ENCODE measurements around the gene VASP.
"Not testable (repeated sequence)": the region's sequence is repeated elsewhere in the genome, so short reads cannot be mapped to it uniquely, and the experiment has no call there.

Gene VASP

DNA sequence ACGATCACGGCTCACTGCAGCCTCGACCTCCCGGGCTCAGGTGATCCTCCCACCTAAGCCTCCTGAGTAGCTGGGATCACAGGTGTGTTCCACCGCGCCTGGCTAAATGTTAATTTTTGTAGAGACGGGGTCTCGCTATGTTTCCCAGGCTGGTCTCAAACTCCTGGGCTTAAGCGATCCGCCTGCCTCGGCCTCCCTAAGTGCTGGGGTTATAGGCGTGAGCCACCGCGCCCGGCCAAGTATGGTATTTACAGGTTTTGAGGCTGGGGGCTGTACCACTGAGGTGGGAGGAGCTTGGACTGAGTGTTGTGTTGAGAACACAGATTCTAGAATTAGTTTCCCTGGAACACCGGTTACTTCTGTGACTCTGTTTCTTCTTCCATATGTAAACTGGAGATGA is 9.5 kb upstream of the VASP start:
- no peak for DNase-seq (ENCODE audit: low read depth)

DNA sequence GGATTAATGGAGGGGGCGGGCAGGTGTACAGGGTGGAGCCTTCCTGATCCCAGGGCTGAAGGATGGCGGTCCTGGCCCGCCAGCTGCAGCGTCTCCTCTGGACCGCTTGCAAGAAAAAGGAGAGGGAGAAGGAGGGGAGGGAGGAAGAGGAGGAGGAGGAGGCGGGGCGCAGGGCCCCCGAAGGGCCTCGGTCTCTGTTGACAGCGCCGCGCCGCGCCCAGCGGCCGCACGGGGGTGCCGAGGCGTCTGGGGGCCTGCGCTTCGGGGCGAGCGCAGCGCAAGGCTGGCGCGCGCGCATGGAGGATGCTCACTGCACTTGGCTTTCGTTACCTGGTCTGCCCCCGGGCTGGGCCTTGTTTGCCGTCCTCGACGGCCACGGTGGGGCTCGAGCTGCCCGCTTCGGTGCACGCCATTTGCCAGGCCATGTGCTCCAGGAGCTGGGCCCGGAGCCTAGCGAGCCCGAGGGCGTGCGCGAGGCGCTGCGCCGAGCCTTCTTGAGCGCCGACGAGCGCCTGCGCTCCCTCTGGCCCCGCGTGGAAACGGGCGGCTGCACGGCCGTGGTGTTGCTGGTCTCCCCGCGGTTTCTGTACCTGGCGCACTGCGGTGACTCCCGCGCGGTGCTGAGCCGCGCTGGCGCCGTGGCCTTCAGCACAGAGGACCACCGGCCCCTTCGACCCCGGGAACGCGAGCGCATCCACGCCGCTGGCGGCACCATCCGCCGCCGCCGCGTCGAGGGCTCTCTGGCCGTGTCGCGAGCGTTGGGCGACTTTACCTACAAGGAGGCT is 8.7 kb upstream of the VASP start, which contains the start of gene PPM1N:
Gene PPM1N, plus strand, starts transcription at position 33 of the 785 bp plus-strand sequence. Its CDS starts 30 bp downstream, at position 63.
- peak; percentile 53 for DNase-seq (ENCODE audit: low read depth)

DNA sequence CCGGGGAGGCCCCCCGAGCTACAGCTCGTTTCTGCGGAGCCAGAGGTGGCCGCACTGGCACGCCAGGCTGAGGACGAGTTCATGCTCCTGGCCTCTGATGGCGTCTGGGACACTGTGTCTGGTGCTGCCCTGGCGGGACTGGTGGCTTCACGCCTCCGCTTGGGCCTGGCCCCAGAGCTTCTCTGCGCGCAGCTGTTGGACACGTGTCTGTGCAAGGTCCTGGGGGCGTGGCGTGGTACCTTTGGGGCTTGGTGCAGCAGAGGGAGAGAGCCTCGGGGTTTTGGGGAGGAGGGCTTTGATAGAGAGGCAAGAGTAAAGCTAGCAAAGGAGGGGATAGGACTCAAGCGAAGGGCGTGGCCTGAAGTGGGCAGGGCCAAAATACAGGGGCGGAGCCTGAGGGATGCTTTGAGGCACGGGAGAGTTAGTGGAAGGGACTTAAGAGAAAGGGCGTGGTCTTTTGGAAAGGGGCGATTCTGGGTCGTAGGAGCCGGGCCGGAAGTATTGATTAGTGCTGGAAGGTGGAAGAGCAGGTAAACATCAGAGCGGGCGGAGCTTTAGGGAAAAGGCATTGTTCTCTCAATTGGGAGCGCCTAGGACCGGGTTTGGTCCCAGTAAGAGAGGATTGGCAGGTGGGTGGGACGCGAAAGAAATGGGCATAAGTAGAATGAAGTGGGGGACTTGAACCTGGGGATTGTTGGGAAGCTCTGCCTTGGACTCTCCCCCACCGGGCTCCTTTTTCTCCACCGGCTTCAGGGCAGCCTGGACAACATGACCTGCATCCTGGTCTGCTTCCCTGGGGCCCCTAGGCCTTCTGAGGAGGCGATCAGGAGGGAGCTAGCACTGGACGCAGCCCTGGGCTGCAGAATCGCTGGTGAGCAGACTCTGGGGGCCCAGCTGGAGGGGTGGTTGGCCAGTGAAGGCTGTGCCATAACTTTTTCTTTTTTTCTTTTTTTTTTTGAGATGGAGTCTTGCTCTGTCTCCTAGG is 7.8 kb upstream of the VASP start:
- DNase-seq (ENCODE audit: low read depth) = no peak

DNA sequence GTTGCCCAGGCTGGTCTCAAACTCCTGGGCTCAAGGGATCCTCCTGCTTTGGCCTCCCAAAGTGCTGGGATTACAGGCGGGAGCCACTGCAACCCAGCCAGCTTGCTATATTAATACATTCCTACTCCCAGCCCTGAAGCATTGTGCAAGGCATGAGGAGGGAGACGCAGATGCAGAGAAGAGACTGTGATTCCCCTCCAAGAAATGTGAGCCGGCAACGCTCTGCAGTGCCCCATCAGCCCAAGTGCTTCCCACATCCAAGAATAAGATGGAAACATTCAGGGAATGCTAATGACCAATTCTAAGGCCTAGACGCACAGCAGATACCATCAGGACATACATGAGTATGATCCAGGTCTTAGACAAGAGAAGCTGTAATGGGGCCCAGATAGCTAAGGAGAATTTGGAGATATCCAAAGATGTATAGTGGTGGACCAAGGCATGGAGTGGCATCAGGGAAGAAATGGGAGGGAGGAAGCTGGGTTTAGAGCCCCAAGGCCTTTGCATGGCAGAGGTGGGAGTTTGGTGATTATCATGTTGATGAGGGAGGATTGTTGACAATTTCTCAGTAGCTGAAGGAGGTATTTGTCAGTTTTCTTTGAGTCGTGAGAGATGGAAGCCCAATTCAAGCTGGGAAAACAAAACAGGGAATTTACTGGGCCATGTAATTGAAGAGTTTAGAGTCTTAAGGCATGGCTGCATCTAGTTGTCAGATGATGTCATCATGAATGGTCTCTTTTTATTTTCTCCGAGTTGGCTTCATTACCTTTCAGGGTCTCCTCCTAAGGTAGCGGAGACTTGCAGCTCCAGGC is 6.2 kb upstream of the VASP start:
- DNase-seq (ENCODE audit: low read depth) = no peak

DNA sequence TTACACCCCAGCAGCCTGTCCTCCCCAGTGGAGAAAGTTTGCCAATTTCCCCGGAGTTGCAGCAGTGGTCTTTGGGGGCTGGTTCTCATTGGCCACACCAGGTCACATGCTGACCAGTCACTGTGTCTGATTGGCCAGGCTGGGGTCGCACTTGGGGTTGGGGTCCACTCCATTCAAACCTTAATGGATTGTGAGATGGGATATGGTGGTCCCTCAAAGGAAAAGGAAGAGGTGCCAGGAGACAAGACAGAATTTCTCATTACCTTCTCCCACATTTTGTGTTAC is 5.6 kb upstream of the VASP start:
- no peak for DNase-seq (ENCODE audit: low read depth)

DNA sequence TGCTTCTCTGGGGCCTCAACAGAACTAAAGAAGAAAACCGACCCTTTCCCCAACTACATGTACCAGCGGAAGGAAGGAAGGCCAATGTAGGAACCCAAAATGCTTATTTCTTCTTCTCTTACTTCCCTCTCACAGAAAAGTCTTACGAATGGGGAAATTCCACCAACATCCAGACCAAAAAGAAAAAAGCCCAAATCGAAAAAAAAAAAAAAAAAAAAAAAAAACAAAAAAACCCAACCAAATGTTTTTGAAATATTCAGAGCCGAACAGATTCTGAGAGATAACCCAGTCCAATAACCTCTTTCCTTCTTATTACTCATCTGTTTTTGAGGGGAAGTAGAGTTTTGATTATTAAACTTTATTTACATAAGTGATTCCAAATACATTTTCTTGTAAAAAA is 5.2 kb upstream of the VASP start:
- DNase-seq (ENCODE audit: low read depth) = no peak

DNA sequence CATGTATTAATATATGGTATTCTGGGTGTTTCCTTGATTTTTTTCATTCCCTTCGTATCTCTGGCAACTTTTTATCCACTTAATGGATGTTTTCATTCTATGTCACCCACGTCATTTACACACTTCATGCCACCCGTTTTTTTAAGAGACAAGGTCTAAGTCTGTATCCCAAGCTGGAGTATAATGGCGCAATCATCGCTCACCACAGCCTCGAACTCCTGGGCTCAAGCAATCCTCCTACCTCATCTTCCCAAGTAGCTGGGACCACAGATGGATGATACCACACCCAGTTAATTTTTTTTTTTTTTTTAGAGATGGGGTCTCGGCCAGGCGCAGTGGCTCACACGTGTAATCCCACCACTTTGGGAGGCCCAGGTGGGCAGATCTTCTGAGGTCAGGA is 3.4 kb upstream of the VASP start:
- no peak for DNase-seq (ENCODE audit: low read depth)

DNA sequence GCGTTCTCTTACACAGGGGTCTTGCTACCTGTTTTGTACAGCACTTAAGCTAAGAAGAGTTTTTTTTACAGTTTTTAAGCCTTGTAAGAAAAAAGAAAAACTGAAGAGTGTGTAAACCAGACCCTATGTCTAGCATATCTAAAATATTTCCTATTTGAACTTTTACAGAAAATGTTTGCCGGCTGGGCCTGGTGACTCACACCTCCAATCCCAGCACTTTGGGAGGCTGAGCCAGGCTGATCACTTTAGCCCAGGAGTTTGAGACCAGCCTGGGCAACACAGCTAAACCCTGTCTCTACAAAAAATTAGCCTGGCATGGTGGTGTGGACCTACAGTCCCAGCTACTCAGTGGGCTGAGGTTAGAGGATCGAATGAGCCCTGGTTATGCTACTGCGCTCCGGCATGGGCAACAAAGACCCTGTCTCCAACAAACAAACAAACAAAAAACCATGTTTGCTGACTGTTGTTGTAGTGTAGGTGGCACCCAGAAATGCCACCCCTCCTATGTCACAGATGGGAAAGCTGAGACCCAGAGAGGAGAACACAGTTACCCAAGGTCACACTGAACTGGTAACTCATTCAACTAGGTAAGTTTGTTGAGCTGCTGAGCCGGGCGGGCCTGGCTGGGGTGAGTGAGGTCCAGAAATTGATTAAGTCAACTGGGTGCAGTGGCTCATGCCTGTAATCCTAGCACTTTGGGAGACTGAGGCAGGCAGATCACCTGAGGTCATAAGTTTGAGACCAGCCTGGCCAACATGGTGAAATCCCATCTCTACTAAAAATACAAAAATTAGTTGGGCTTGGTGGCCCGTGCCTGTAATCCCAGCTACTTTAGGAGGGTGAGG is 1.9 kb upstream of the VASP start:
- DNase-seq (ENCODE audit: low read depth) = no peak

DNA sequence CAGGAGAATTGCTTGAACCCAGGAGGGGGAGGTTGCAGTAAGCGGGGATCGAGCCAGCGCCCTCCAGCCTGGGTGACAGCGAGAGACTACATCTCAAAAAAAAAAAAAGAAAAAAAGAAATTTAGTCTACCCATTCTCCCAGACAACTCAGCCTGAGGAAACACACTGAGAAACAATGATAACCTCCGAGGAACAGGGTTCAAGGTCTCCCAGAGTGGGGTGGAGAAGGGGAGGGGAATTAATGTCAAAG is 1.4 kb upstream of the VASP start:
- no peak for DNase-seq (ENCODE audit: low read depth)

DNA sequence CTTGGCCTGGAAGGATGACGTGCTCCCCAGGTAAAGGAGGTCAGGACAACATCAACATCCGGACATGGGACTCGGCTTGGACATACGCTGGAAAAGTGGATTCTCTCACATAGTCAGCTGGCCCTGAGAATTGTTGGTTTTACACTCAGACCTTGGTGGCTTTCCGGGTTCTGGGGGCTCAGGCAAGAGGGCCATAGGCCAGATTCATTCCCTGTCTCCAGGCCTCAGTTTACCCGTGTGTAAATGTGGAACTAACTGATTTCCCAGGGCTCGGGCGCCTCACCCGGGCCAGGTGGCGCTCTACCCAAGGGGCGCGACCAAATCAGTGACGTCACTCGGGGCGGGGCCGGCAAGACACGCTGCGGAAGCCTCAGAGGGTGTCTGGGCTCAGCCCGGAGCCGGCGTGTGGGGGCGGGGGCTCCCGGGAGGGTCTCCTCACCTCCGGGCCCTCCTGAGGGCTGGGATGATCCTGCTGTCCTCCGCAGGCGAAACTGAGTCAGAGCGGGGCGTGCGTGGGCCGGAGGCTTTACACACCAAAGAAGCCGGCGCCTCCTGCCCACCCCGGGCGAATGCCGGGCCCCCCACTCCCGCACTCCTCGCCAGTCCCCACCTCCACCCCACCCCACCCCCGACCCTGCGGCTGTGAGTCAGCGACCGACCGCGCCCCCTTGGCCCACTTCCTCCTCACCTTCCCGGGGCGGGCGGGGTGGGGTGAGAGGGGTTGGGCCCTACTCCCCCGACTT is 862 bp upstream of the VASP start:
- peak; percentile 97 for DNase-seq (ENCODE audit: low read depth)

DNA sequence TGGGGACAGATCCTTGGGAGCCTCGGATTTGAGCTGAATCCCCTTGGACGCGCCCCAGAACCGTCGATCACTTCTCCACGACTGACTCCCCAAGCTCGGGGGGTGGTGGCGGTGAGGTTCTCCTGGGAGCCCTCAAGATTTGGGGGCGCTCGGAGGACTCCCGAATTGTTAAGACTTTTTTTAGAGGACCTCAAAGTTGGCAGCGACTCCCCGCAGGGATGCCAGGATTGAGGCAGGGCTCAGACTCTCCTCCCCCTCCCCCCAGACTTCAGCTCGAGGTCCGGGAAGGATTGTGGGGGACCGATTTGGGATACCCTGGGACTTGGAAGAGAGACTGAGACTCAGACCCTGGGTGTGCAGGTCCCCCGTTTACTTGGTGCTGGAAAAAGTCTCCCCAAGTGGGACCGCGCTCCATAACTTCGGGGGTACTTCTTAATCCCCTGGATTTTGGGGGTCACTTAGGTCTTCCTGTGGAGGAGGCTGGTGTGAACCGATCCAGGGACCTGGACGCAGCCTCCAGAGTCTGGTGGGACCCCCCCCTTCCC is 665 bp downstream of the VASP start:
- DNase-seq (ENCODE audit: low read depth) = no peak

DNA sequence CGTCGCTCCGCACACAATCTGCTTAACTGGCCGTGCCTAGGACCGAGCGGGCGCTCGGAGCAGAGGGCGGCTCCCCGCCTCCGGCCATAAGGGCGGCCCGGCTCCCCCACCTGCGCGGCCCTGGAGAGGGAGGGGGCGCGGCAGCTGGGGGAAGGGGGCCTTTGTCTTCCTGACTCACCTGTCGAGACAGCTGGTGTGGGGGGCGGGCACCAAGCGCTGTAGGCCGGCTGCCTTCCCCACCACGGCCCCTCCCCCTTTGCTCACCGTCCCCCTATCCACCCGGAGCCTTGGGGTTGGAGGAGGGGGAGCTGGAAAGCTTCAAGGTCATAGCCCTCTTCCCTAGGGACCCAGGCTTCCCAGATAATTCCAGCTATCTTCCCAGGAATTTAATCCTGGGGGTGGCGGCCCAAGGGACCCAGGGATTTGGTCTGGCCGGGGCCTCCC is 1.2 kb downstream of the VASP start:
- no peak for DNase-seq (ENCODE audit: low read depth)

DNA sequence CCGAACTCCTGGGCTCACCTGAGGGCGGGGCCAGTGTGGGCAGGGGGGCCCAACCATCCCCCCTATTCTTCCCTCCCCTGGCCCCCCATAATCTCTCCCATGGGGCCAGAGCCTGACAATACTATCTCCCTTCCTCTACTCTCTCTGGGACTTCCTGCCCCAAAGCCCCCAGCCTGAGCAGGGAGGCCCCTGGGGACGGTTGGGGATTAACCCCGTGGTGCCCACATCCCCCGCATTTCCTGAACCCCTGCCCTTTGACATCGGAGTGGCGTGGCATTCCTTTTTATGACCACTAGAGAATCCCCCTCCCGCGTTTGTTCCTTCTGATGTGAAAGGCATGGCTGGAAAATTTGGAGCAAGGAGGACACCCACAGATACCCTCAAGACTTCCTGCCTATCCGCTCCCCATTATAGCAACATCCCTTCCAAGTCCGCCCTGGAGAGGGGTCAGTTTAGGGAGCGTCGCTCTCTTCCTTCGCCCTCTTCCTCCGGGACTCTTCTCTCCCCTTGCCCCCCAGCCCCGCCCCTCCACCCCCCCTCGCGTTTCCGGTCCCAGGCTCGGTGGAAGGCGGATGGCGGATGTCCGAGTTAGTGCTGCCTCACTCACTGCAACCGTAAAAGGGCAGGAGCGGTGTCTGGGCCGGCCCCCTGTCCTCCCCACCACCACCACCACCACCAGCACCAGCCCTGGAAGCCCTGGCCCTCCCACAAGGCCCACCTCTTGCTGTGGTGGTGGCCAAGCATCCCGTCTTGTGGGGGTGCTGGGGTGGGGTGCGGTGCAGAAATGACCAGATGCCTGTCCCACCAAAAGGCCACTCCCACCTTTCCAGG is 1.8 kb downstream of the VASP start:
- DNase-seq (ENCODE audit: low read depth) = no peak

DNA sequence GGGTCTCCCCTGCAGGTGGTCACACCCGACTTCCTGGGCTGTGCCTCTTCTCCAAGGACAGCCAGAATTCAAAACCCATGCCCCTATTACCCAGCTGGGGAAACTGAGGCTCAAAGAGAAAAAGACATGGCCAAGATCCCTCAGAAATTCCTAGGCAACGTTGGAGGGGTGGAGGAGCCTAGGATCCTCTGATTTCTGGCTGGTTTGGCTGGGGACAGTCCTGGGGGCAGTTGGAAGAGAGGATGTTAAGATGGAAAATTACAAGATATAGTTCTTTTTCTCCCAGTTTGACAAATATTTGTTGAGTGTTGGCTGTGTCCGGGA is 2.4 kb downstream of the VASP start:
- DNase-seq (ENCODE audit: low read depth) = no peak

DNA sequence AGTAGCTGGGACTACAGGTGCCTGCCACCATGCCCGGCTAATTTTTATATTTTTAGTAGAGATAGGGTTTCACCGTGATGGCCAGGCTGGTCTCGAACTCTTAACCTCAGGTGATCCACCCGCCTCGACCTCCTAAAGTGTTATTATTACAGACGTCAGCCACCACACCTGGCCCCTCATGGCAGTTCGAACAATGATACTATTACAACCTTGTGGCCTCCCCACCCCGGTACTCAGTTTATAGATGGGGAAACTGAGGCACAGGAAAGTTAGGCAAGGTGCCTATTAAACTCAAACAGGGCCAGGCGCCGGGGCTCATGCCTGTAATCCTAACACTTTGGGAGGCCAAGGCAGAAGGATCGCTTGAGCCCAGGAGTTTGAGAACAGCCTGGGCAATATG is 3.1 kb downstream of the VASP start:
- DNase-seq (ENCODE audit: low read depth) = not testable (repeated sequence)

DNA sequence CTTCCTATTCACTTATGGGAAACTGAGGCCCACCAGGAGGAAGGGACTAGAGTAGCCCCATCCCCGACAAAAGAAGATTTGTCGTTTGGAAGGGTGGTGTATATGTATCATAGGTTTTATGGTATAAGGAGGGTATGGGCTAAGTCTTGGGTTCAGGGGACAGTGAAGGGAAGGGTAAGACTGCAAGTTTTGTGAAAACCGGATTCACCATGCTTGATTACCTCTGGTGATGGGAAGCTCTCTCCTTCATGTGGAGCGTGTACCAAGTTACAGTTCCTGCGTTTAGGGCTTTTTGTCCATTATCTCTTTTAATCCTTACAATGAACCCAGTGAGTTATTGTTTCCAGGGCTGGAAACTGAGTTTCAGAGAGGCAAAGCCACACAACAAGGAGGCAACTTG is 3.8 kb downstream of the VASP start:
- no peak for DNase-seq (ENCODE audit: low read depth)

DNA sequence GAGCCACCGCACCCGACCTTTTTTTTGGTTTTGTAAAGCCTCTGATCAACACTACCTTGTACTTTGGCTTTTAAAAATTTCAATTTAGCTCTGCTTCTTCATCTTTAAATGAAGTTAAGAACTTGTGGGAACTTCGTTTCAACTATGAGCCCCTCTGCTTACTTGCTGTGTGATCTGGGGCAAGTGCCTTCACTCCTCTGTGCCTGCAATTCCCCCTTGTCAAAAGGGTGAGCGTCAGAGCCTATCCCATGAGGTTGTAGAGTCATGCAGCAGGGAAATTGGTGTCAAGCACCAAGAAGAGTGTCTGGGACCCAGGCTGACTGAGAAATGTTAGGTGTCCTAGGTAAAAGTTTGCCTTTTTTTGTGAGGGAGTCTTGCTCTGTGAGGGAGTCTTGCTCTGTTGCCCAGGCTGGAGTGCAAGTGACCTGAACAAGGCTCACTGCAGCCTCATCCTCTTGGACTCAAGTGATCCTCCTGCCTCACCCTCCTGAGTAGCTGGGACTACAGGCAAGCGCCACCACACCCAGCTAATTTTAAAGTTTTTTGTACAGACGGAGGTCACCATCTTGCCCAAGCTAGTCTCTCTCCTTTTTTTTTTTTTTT is 5.7 kb downstream of the VASP start:
- no peak for DNase-seq (ENCODE audit: low read depth)

DNA sequence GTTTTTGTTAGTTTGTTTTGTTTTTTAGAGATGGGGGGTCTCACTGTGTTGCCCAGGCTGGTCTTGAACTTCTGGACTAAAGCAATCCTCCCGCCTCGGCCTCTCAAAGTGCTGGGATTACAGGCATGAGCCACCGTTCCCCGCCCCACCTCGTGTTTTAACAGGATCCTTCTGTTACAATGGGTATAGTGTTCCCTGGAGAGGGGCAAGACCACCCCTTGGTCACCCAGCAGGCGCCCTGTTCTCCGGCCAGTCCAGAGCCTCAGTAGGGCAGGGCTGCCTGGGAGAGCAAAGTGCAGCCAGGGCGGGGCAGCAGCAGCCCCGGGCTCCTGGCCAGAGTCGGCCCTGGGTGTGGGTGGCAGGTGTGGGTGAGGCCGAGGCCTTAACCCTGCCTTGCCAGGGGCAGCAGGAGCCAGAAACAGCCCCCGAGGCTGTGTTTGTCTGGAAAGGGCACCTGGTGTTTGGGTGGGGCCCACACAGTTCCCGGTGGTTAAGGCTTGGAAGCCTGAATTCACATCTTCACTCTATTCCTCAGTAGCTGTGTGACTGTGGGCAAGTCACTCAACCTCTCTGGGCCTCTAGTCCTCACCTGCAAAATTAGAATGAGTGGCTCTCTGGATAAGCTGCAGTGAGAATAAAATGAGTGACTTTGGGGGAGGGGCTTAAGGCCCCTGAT is 7.2 kb downstream of the VASP start:
- DNase-seq (ENCODE audit: low read depth) = no peak

DNA sequence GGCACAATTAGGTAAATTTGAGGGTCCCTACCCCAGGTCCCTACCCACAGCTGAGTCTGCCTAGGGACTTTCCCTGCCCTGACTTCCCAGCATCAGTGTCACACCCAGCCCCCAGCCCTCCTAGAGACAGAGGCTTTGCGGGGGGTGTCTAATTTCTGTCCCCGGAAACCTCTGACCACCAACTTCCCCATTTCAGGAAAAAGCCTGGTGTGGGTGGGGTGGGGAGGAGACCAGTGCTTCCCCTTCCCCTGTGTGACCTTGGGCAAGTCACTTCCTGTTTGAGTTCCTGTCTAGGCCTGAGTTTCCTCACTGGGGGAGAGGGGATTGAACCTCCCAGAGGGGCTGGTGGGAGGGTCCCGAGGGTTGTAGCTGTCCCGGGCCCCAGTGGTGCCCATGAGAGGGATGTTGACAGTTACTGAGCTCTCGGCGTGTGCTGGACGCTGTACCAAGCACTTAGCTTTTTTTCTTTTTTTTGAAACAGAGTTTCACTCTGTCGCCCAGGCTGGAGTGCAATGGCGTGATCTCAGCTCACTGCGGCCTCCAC is 7.9 kb downstream of the VASP start:
- no peak for DNase-seq (ENCODE audit: low read depth)

All from stimulated activated CD8-positive, alpha-beta memory T cell treated with anti-CD3 and anti-CD28 coated beads, Interleukin-12 subunit alpha, Interleukin-12 subunit beta, amount 100 ng/mL, for 1 hour (primary cell).